Skin epidermis (tissue), 12 donors: ENCODE measurements around the gene ST6GALNAC6.
"Not testable (repeated sequence)": the region's sequence is repeated elsewhere in the genome, so short reads cannot be mapped to it uniquely, and the experiment has no call there.

Experiments
- H3K27ac ChIP-seq, 21 experiments: fragments of 200-600 bp; sonication (generic) in 11 of 21; one replicate each; pipeline ENCODE4 v1.5.0; 2020; ENCODE audit warnings: mild to moderate bottlenecking in 3 of 21, inconsistent platforms in 2 of 21, moderate library complexity in 2 of 21
- H3K4me3 ChIP-seq, 7 experiments: fragments of 200-600 bp; sonication (generic) in 2 of 7; one replicate each; pipeline ENCODE4 v1.5.0; 2020; ENCODE audit warnings: inconsistent platforms in 2 of 7, mild to moderate bottlenecking in 2 of 7, moderate library complexity in 1 of 7

The ST6GALNAC6 gene

DNA sequence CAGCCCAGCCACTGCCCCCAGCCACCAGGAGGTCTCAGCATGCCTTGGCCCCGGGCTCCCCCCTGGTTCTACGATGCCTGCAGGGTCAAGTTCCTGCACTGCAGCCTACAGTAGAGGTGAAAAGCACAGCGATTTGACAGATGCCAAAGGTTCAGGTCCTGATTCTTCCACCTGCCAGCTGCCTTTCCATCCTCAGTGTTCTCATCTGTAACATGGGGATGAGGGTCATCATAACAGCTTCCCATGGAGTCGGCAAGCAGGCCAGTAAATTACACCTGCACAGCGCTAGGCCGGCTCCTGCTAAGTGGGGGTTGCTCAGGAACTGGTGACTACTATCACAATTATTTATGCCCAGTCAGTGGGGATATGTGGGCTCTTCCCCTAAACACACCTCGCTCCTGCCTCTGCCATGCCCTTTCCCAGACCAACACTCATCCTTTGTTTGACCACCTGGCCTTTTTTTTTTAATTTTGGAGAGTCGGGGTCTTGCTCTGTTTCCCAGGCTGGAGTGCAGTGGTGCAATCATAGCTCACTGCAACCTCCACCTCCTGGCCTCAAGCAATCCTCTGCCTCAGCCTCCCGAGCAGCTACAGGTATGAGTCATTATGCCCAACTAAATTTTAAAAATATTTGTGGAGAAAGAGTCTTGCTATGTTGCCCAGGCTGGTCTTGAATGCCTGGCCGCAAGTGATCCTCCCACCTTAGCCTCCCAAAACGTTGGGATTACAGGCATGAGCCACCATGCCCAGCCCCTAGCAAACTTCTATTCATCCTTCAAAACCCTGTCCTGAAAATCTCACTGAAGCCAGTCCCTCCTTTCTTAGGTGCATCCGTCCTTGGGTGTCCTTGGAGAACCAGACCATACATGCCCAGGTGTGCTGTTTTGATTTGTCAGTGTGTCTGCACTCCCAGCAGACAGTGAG is 51.3 kb downstream of the ST6GALNAC6 start:
- H3K27ac ChIP-seq = peak overlapping the region in 7 of 21 experiments; percentile 14 to 51 (median 40)
- H3K4me3 ChIP-seq = no peak overlapping the region

- H3K4me3 ChIP-seq = no peak overlapping the region
- H3K27ac ChIP-seq = peak overlapping the region in 12 of 21 experiments; percentile 6 to 81 (median 50)
Measured at GRCh38 chr9:127847178-127847510, 52.3 kb downstream of the ST6GALNAC6 start.

GRCh38 chr9:127846443-127847177 is 52.8 kb downstream of the ST6GALNAC6 start:
- Histone ChIP-seq H3K4me3 (peak overlapping the region in 1 of 7 experiments; percentile 6), H3K27ac (peak overlapping the region in 15 of 21 experiments; percentile 6 to 81 (median 49))

DNA sequence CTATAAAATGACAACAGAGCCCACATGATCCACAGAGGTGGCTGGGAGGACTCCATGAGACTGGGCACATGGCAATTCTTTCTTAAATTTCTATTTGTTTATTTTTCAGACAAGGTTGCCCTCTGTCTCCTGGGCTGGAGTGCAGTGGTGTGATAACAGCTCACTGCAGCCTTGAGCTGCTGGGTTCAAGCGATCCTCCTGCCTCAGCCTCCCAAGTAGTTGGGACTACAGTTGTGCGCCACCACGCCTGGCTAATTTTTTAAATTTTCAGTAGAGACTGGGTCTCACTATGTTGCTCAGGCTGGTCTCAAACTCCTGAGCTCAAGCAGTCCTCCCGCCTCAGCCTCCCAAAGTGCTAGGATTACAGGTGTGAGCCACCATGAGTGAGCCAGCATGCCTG is 53.8 kb downstream of the ST6GALNAC6 start:
- H3K27ac ChIP-seq = peak overlapping the region in 15 of 21 experiments; percentile 16 to 81 (median 49)

GRCh38 chr9:127844821-127845359 is 54.5 kb downstream of the ST6GALNAC6 start:
- peak overlapping the region in 13 of 21 experiments; percentile 5 to 81 (median 51) for H3K27ac ChIP-seq
- no peak overlapping the region for H3K4me3 ChIP-seq

More for the DNA sequence above, 53.8 kb downstream of the ST6GALNAC6 start:
- H3K4me3 ChIP-seq = not testable (repeated sequence)

DNA sequence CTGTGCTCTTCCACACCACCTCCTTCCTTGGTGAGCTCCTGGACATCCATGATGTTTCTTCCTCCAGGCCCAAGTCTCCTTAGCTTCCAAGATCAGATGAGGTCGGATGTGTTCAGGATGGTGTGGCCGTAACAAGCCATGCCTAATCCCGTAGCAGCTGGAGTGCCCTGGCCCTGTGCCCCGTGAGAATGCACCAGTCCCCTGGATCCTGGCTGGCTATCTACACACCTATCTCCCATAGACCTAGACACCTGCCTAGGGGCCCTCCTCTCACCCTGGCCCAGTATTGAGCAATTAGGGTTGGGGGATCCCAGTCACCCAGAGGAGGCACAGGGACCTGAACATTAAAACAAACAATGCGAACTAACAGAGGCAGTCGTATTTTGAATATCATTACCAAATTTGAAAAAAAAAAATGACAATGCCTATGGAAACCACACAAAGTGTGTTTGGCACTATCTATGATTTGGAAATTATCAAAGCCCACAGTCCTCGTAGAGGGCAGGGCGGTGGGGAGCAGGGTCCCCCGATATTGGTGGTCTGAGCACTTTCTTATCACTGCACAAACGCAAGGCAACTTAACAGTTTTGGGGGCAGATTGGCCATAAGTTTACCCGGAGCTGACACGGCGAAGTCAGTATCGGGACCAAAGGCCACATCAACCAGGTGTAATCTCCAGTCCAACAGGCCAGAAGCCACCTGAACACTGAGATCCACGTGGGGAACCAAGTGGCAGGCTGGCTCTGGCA is 58.1 kb downstream of the ST6GALNAC6 start:
- Histone ChIP-seq H3K4me3 (no peak overlapping the region), H3K27ac (peak overlapping the region in 6 of 21 experiments; percentile 7 to 47 (median 24))

DNA sequence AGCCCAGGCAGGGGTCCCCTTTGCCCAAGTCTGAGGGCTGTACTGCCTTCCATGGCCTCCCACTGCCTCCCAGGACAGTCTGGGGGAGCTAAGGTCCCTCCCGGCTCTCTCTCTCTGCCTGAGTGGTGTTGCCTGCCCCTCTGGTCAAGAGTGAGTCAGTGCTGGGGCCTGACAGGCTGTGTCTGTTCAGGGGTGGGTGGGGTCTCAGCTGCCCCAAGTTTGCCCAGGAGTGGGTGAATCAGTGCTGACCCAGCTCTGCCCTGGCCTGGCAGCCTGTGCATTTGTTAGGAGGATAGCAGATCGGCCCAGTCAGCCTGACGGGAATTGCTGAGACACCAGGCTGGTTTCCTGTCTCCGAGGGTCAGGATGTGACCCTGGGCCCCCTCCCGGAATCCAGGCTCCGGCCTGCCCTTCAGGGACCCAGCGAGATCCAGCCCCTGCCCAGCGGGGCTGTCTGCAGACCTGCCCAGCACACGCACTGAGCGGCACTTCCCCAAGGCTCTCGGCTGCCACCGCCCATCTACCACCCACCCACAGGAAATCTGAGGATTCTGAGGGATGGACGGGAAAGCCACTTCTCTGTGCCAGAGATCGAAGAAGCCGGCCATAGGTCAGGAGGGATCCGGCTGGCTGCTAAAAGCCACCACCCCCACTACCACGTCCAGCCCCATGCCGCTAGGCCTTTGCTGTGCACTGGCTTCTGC is 60.9 kb downstream of the ST6GALNAC6 start:
- peak overlapping the region; percentile 35 to 92 (median 83) for H3K27ac ChIP-seq
- no peak overlapping the region for H3K4me3 ChIP-seq

DNA sequence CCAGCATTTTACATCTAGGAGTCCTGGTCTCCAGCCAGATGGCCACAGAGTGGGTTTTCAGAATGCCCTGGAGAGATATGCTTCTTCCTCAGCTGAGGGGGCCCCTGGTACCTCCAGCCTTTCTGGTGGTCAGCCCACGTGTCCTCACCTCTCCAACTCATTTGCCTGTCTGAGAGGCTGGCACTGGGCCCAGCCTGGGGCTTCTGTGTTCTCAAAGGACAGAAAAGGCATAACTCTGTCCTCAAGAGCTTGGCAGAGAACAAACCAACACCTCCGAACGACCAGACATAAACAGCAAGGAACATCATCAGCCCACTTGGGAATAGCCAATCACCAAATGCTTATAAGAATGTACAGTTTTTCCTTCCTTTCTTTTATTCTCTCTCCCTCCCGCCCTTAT is 62.1 kb downstream of the ST6GALNAC6 start:
- H3K27ac ChIP-seq = peak overlapping the region in 18 of 21 experiments; percentile 70 to 92 (median 87)
- H3K4me3 ChIP-seq = no peak overlapping the region

- peak overlapping the region in 20 of 21 experiments; percentile 49 to 92 (median 86) for H3K27ac ChIP-seq
- H3K4me3 ChIP-seq = not testable (repeated sequence)
Measured at GRCh38 chr9:127836561-127836960, 62.8 kb downstream of the ST6GALNAC6 start.

- Histone ChIP-seq H3K4me3 (no peak overlapping the region), H3K27ac (peak overlapping the region in 20 of 21 experiments; percentile 49 to 92 (median 86))
Measured at GRCh38 chr9:127835991-127836516, 63.3 kb downstream of the ST6GALNAC6 start.
